Right kidney (tissue), 9 donors: Measurements from ENCODE around the gene TBC1D10A.

Source experiments
- DNase-seq: peaks from one replicate; pipeline ENCODE4 v3.0.0-alpha.2; 2016
- long read RNA-seq, 8 donors: transcript quantifications; one replicate each; lab custom pipeline, GENCODE V29; 2026

Gene TBC1D10A
- long read RNA-seq, donor 1, transcript TBC1D10A-201 (9 exons, 2,077 nt) = major isoform, 9 of 9 reads
- long read RNA-seq, donor 1, partial matches to known transcripts = 0 of 9 reads
- long read RNA-seq, donor 1, other reads (novel, unspliced or antisense) = 0 of 9 reads
- long read RNA-seq, donor 2, transcript TBC1D10A-201 (9 exons, 2,077 nt) = major isoform, 5 of 5 reads
- long read RNA-seq, donor 2, partial matches to known transcripts = 0 of 5 reads
- long read RNA-seq, donor 2, other reads (novel, unspliced or antisense) = 0 of 5 reads
- long read RNA-seq, donor 3, partial matches to known transcripts = 0 of 4 reads
- long read RNA-seq, donor 3, other reads (novel, unspliced or antisense) = 0 of 4 reads
- long read RNA-seq, donor 4, partial matches to known transcripts = 0 of 2 reads
- long read RNA-seq, donor 4, other reads (novel, unspliced or antisense) = 0 of 2 reads
- long read RNA-seq, donor 5, transcript TBC1D10A-201 (9 exons, 2,077 nt) = major isoform, 7 of 7 reads
- long read RNA-seq, donor 5, partial matches to known transcripts = 0 of 7 reads
- long read RNA-seq, donor 5, other reads (novel, unspliced or antisense) = 0 of 7 reads
- long read RNA-seq, donor 6, transcript TBC1D10A-201 (9 exons, 2,077 nt) = major isoform, 7 of 7 reads
- long read RNA-seq, donor 6, partial matches to known transcripts = 0 of 7 reads
- long read RNA-seq, donor 6, other reads (novel, unspliced or antisense) = 0 of 7 reads
- long read RNA-seq, donor 7, partial matches to known transcripts = 0 of 3 reads
- long read RNA-seq, donor 7, other reads (novel, unspliced or antisense) = 0 of 3 reads
- long read RNA-seq, donor 8, transcript TBC1D10A-201 (9 exons, 2,077 nt) = major isoform, 11 of 11 reads
- long read RNA-seq, donor 8, partial matches to known transcripts = 0 of 11 reads
- long read RNA-seq, donor 8, other reads (novel, unspliced or antisense) = 0 of 11 reads

GRCh38 chr22:30326706-30327362, at the start of gene TBC1D10A:
TBC1D10A (minus strand) TSS chr22:30326941; CDS start chr22:30326881, 60 bp downstream.
- peak; percentile 89 for DNase-seq

GRCh38 chr22:30375312-30375849, 48.6 kb upstream of the TBC1D10A start:
- DNase-seq = no peak

- DNase-seq = no peak
Measured at GRCh38 chr22:30373331-30374325, 46.9 kb upstream of the TBC1D10A start.

- DNase-seq = no peak
Measured at GRCh38 chr22:30372915-30373314, 46.2 kb upstream of the TBC1D10A start.

GRCh38 chr22:30371981-30372380, 45.2 kb upstream of the TBC1D10A start:
- DNase-seq = no peak

- no peak for DNase-seq
Measured at GRCh38 chr22:30371321-30371720, 44.6 kb upstream of the TBC1D10A start.

GRCh38 chr22:30370641-30371230, 44.0 kb upstream of the TBC1D10A start:
- peak; percentile 51 for DNase-seq

- no peak for DNase-seq
Measured at GRCh38 chr22:30368420-30368819, 41.7 kb upstream of the TBC1D10A start.

- no peak for DNase-seq
Measured at GRCh38 chr22:30365891-30366290, 39.1 kb upstream of the TBC1D10A start.

GRCh38 chr22:30362651-30363281, 36.0 kb upstream of the TBC1D10A start:
- no peak for DNase-seq

- DNase-seq = no peak
Measured at GRCh38 chr22:30361916-30362650, 35.3 kb upstream of the TBC1D10A start.

GRCh38 chr22:30358541-30358940, 31.8 kb upstream of the TBC1D10A start:
- no peak for DNase-seq

- DNase-seq = no peak
Measured at GRCh38 chr22:30357650-30358215, 31.0 kb upstream of the TBC1D10A start.

- no peak for DNase-seq
Measured at GRCh38 chr22:30357236-30357570, 30.5 kb upstream of the TBC1D10A start.

- peak; percentile 99 for DNase-seq
Measured at GRCh38 chr22:30356449-30357235, 29.9 kb upstream of the TBC1D10A start, which contains the start of the genes CCDC157 and SF3A1. CCDC157 (plus strand) TSS chr22:30357007; CDS start chr22:30366001, 8,994 bp downstream. SF3A1 (minus strand) TSS chr22:30356894; CDS start chr22:30356792, 102 bp downstream.

GRCh38 chr22:30354644-30355043, 27.9 kb upstream of the TBC1D10A start:
- no peak for DNase-seq

GRCh38 chr22:30351226-30351625, 24.5 kb upstream of the TBC1D10A start:
- no peak for DNase-seq

GRCh38 chr22:30348809-30349208, 22.1 kb upstream of the TBC1D10A start:
- DNase-seq = no peak
